Measurements from ENCODE around the gene FAM221A.
"Not testable (repeated sequence)": the region's sequence is repeated elsewhere in the genome, so short reads cannot be mapped to it uniquely, and the experiment has no call there.

FAM221A gene

GRCh38 chr7:23709081-23709750 is 29.2 kb downstream of the FAM221A start:
- DNase-seq, result no peak

GRCh38 chr7:23710000-23710399 is 30.0 kb downstream of the FAM221A start, which contains the start of gene STK31:
TSS of gene STK31 (plus strand) at chr7:23710219. CDS start at chr7:23710286, 67 bp downstream.
- DNase-seq, result no peak

GRCh38 chr7:23712368-23713284 is 32.6 kb downstream of the FAM221A start:
- no peak for DNase-seq

- DNase-seq, result no peak
Observed at GRCh38 chr7:23713285-23714149, 33.5 kb downstream of the FAM221A start.

GRCh38 chr7:23714150-23714464 is 34.1 kb downstream of the FAM221A start:
- no peak for DNase-seq

GRCh38 chr7:23714579-23714978 is 34.6 kb downstream of the FAM221A start:
- DNase-seq, result no peak

- no peak for DNase-seq
Observed at GRCh38 chr7:23715099-23715498, 35.1 kb downstream of the FAM221A start.

- no peak for DNase-seq
Observed at GRCh38 chr7:23717788-23718187, 37.8 kb downstream of the FAM221A start.

GRCh38 chr7:23721456-23721855 is 41.5 kb downstream of the FAM221A start:
- DNase-seq, result no peak

GRCh38 chr7:23722587-23723216 is 42.7 kb downstream of the FAM221A start:
- DNase-seq, result not testable (repeated sequence)

GRCh38 chr7:23724113-23724512 is 44.1 kb downstream of the FAM221A start:
- not testable (repeated sequence) for DNase-seq

GRCh38 chr7:23742051-23742450 is 62.1 kb downstream of the FAM221A start:
- DNase-seq, result no peak

- no peak for DNase-seq
Observed at GRCh38 chr7:23743226-23743625, 63.2 kb downstream of the FAM221A start.

GRCh38 chr7:23746629-23747028 is 66.6 kb downstream of the FAM221A start:
- DNase-seq, result no peak

- DNase-seq, result no peak
Observed at GRCh38 chr7:23751852-23752251, 71.9 kb downstream of the FAM221A start.
